NCI-H2171 treated with DMSO at 0.1 percent for 48 hours (cell line): Measurements from ENCODE around the gene NEDD9.

Experiments
- DNase-seq: peaks from one replicate; lab custom pipeline; 2025; lab: John Stamatoyannopoulos, UW

Gene NEDD9

DNA sequence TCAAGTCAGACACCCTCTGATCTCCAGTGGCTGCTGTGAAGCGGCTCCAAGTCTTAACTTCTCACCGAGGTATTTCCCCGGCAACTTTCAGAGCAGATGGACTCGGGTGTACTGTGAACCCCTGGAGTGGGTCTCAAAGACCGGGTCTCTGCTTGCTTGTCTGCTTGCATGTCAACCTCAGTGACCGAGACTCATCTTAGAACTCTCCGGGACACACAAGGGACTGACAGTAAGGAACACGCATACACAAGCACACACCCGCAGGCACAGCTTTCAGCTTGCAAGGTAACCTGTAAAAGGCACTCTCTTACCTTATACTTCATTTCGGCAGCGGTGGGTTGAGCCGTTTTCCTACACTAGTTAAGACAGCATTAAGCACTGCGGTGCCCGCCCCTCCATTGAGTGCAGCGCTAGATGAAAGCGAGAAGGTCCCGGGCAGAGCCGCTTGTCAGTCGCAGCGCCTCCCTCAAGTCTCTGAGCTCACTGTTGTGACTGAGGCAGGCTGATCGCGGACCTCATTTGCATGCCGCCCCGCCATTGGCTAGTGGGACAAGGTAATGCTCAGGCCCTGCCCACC lies at the start of gene NEDD9:
Gene NEDD9 (minus strand): TSS at position 476 of the 577 bp plus-strand sequence. CDS start 153 bp downstream, at position 323.
- DNase-seq: peak; percentile 92

GRCh38 chr6:11282245-11282644 lies 49.8 kb upstream of the NEDD9 start:
- no peak for DNase-seq

- DNase-seq: no peak
Observed at GRCh38 chr6:11280394-11280793, 47.9 kb upstream of the NEDD9 start.

- DNase-seq: no peak
Observed at GRCh38 chr6:11279284-11279689, 46.8 kb upstream of the NEDD9 start.

DNA sequence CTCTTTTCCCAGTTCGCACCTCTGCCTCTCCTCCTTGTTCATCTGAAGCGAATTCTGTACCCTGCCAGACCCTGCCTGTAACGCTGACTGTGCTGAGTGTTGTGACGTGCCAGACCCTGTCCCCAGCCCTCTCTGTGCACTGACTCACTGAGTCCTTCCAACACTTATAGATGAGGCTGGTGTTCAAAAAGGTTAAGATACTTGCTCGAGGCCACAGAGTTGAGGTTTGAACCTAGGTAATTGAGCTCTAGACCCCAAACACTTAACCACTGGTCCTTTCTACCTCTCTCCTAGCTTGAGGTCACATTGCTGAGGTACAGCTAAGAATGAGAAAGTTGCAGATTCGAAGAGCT lies 45.7 kb upstream of the NEDD9 start:
- DNase-seq: no peak

DNA sequence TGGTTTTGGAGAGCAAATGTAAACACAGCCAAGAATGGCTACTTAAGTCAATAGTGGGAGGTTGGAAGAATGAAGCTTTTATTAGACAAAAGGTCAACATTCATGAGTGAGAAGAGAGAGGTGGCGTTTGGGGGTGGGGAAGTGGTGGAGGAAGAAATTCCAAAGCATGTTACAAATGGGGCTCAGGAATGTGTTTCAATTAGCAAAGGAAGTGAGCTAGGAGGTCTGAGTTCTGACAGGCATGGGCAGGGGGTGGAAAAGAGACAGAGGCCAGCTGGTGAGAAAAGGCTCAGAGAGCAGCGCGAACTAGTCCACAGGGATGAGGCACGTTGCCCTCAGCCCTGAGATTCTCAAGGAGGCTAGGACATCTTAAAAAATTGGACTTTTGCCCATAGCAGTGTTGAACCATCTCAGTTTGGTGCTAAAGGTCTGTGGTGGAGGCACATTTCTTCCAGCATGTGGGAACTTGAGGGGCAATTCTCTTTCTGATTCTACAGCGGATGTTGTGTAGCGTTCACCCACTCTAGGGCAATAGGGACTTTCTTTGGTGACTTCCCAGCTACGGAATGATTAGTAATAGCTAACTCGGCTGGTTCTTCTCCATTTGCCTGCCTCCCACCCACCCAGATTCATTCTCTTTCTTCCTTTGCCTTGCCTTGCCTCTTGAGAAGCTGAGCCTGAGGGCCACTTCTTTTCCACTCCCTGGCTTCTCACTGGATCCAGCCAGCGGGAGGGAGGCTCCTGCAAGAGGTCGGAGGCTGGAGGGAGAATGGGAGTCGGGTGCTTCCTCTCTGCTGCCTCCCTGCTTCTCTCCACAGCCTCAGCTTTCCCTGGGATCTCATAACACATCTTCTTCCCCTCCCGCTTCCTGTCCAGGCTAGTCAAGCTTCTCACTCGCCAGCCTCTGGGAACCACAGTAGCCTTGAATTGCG lies 45.1 kb upstream of the NEDD9 start:
- no peak for DNase-seq

DNA sequence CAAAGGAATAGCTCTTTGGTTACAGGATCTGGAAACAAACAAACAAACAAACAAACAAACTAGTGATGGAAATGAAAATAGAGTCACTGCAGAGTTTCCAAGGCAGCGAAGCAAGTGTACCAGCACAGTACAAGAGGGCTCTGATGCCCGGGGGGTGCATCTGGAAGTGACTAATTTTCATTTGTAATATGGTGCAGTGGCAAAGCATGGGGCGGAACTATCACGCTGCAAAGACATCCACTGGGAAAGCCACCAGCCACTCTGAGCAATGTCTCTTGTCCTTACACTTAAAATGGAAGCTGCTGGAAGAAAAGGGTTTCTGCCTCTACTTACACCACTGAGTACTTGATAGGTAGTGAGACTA lies 44.4 kb upstream of the NEDD9 start:
- no peak for DNase-seq

DNA sequence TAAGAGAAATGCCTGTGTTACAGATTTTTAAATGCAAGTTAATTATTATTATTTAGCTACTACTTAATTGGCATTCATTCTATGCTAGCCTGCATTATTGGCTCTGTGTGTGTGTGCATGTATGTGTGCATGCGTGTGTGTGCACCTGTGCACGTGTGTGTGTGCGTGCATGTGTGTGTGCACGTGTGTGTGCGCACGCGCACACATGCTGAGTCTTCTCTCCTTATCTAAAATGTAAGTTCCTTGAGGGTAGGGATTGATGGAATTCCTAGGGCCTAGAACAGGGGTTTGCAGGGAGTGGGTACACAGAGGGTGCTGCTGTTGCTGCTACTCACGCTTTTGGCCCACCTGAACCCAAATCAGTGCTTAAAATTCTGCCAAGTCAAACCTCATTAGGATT lies 43.8 kb upstream of the NEDD9 start:
- no peak for DNase-seq

GRCh38 chr6:11275598-11275997 lies 43.1 kb upstream of the NEDD9 start:
- no peak for DNase-seq

DNA sequence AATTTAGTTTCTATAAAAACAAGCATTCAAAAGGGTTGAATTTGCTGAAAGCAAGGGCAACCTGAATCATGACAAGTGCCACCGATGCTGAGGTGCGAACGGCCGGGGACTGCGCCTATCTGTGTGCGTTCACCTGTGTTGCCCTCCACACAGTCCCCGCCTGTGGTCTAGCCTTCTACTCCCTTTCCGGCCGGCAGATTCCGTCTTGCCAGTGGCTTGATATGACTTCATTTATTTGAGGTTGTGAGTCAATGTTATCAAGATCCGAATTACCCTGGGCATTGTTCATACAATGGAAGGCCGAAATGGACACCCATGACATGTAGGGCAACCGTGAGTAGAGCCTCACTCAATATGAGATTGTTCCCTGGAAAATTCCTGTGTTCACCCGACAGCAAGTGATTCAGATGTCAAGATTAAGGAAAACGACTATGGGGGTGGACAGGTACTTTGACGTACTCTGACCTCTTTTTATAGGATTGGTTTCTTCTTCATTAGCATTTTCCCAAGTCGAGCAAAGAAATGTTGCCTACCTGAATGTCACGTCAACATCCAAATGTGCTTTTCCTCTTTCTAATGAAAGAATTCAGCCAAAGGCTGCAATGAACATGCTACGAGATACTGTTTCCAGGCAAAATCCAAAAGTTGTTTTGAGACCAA lies 41.1 kb upstream of the NEDD9 start:
- DNase-seq: no peak

DNA sequence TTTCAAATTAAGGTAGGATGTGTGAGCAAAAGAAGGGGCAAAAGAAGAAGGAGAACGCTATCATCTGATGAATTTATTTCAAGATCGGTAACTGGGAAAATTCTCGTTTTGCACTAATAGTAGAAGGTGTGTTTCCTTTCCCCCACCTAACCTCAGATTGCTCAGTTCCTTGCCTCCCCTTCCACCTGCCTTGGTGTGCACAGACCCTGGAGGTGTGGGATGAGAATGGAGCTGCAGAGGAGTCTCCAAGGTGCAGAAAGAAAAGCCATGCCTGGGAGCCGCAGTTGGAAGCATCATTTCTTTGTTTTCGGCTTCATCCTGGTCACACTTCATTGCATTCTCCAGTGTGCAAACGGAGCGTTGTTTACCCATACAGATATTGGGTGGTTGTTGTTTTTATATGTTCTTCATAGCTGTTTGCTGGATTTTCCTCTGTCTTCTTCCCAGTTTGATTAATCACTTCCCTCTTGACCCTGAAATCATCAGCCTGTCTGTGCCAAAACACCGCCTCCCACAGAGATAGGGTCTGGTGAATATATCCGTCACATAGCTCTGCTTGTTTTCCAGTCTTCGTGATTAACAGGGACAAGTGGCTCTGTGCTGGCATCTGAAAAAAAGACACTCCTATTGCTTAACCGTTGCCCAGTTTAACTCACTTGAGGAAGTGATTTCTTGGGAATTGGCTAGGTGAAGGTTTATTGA lies 40.2 kb upstream of the NEDD9 start:
- DNase-seq: no peak

GRCh38 chr6:11271228-11272020 lies 39.0 kb upstream of the NEDD9 start:
- no peak for DNase-seq

GRCh38 chr6:11270030-11271027 lies 37.9 kb upstream of the NEDD9 start:
- DNase-seq: no peak

- DNase-seq: no peak
Observed at GRCh38 chr6:11268978-11269377, 36.5 kb upstream of the NEDD9 start.

DNA sequence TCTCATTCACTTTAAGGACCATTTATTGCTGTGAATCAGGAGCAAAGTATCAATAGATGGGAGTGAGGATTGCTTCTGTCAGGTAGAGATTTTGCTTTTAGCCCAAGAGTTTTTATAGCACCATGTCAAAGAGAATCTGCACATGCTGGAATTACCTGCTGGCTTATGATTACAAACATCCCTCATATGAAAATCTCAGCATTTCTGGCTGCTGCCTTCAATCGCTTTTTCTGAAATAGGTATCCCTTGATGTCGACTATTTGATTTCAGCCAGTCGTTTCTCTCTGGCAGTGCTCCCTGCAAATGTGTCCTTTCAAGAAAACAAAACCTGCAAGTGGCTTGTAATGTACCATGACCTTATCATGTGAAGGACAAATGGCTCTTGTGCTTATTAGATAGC lies 34.5 kb upstream of the NEDD9 start:
- DNase-seq: no peak

GRCh38 chr6:11265932-11266331 lies 33.5 kb upstream of the NEDD9 start:
- DNase-seq: no peak

DNA sequence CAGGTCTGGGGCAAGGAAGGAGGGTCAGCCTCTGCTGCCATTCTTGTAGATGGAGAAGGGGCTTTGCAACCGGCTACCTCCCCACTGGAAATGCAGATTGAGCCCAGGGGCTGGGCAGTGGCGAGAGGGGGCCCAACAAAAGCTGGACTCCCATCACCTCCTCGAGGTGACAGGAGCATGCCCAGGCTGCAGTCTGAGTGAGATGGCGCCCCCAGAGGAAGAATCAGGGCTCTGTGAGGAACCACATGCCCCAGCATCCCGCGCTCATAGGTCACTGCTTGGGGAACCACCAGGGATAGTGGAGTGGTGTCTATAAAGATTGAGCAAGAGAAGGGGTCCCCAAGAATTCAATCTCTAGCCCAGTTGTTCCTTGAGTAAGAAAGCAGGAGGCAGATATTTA lies 31.6 kb upstream of the NEDD9 start:
- DNase-seq: no peak

DNA sequence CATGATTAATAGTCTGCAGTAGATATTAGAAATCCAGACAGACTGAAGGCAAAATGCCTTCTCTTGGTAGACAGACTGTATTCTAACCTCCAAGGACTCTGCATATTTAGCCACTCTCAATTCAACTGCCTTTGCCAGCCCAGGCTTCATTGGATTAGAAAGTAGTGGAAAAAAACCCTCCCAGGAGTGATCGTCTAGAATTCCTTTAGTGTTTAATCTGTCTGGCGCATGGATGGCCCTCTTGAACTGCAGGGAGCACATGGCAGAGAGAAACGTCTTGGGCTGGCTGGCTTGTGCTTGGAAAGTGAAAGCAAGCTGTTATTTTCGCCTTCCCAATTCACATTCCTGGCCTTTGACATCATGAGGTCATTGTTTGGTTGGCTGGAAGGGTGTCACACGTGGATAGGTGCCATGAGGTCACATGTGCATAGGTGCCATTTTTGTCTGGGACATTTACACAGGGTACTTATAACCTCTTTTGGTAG lies 30.9 kb upstream of the NEDD9 start:
- DNase-seq: no peak

- no peak for DNase-seq
Observed at GRCh38 chr6:11262242-11262641, 29.8 kb upstream of the NEDD9 start.
